T-helper 2 cell (primary cell): Measurements from ENCODE around the gene CDH2.

ENCODE experiments used
- DNase-seq, 5 experiments: peaks; one replicate each; pipeline versions ENCODE4 v3.0.0 to v3.0.0-alpha.2; 2012 to 2022

CDH2 gene

DNA sequence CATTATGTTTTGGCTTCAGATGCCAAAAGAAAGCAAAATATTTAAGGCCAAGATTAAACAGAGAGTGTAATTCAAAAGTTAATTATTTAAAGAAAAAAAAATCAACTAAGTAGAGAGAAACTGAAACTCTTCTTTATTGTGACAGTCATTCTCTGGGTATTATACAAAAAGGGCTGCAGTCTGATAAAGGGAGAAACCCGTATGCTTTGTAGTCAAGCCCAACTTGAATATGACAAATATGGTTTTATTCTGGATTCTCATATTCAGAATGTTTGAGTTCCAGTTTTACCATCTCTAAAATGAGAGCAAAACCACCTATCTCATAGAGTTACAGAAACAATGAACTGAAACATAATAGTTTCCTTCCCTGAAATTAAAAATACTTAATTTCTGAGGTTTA is 8.2 kb downstream of the CDH2 start:
- DNase-seq = no peak

GRCh38 chr18:28167835-28168349 is 9.0 kb downstream of the CDH2 start:
- no peak for DNase-seq

GRCh38 chr18:28164771-28165483 is 12.0 kb downstream of the CDH2 start:
- DNase-seq = no peak

DNA sequence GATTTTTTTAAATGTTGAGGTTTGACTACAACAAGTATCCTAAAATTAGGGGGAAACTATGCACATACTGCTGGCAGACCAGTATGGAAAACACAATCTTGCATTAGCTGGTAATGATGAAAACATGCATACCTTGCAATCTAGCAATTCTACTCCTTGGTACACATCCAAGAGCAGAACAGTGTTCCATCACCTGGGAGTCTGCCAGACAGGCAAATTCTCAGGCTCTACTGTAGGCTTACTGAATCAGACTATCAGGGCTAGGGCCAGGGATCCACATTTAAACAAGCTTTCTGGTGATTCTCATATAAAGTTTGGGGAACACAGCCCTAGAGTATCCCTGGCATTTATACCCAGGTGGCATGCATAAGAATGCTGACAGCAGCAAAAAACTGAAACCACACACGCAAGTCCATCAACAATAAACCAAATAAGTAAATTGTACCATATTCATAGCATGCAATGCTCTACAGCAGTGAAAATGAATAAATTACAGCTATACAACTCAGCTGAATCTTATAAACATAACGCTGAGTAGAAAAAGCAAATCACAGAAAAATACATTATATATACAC is 13.6 kb downstream of the CDH2 start:
- no peak for DNase-seq

DNA sequence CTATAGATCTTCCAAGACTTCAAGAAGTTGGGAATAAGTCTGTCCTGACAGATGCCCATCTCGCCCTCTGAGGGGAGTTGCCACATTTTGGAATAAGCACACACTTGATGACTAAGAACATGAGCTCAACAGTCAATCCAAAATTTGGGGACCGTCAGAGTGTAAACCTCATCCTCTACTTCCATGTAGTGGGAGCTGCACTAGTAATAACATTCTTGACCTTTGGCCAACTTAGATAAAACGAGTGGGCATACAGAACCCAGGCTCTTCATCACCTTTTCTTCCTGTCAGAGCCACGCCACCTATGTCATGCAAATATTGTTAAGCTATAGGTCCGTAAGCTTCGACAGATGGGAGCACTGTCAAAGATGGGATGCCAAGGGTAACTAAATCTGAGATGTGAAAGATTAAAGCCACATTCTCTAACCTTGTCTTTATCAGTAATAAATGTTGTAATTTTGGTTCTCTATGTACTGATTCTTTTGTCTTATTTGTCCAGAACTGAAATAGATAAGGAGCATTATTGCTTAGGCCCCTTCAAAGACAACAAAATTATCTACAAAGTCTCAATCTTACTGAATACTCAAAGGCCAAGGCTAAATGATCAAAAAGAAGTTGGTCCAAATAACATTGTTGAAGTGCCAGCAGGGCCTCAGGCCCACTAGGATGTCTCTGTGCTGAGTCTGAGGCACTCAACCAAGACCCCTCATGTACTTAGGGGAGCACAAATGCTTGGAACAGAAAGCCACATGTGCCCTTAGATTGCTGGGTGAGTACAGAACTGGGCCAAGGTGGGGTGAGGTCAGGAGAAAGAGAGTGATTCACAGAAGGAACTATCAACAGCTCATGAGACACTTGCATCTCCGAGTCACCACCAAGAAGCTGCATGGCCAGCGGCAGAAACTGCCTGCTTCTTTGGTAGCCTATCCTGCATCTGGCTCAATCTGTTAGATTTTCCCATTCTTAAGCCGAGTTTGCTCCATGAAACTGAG is 15.0 kb downstream of the CDH2 start:
- no peak for DNase-seq

GRCh38 chr18:28159055-28159454 is 17.9 kb downstream of the CDH2 start:
- no peak for DNase-seq

DNA sequence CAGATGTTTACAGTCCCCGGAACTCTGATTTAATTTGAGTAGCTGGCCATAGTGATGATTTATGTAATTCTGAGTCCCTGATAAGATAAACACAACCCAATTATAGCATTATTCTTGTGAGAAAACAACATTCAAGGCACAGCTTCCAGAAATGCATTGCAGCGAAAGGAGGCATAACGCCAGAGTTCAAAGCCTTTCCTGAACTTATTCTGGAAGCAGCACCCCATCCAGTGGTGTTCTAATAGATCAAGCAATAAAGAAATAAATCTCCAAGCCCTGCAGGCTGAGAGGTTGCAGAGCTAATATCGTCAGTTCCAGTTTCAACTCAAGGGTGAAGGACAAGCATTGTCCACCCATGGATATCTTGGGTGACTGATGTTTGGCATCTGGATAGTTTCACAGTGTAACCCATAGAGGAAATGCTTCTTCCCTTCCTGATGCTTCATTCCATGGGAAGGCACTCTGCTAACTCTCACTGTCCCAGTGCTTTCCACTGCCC is 18.8 kb downstream of the CDH2 start:
- DNase-seq = no peak

DNA sequence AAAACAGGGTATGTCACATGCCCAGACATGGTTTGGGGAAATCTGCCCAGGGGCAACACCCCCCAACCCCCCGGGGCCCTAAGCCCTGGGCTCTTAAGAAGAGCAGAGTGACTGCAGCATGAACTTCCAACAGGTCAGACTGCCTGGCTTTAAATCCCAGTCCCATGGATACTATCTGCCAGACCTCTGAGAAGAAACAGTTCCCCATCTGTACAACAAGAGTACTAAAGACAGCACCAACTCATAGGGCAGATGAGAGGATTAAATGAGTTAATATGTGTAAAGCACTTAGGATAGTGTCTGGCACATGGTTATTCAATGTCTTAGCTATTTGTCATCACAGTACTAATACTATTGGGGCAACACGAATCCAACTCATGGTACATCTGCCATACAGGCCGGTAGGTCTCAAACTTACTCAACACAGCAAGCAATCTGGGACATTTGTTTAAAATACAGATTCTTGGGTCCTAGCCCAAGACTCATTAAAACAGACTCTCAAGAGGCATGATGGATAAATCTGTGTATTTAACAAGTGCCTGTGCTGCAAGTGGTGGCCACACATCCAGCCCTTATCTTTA is 23.4 kb downstream of the CDH2 start:
- DNase-seq = no peak

GRCh38 chr18:28152754-28153153 is 24.2 kb downstream of the CDH2 start:
- DNase-seq = no peak

DNA sequence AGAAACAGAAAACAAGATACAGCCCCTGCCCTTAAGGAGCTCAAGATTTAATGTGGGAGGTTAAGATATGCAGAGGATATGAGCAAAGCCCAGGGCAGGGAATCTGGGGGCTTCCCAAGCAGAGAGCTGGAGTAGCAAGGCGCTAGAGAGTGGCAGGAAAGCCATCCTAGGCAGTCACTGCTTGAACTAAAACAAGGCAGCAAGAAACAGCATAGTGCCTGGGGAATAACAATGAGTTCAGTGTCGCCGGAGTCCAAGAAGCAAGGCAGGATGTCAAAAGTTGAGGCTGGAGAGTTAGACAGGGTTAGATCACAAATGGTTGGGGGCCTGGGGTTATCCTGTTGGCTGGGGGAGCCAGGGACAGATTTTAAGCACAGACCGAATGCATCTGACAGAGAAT is 24.6 kb downstream of the CDH2 start:
- DNase-seq = no peak

DNA sequence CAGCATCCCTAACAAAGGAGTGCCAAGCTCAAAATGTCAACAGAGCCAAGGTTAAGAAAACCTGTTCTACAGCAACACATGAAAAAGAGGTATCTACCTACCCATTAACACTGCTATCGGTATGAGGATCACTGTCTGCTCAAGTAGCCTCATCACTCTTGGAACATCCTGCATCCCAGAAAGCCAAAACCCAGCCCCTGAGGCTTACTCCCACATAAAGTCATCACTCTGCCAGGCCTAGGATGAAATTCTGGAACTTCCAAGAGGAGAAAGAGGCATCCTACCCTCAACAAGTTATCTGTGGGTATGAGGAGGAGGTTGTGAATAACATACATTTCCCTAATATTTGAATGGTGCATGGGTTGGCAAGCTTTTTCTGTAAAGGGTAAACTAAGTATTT is 25.5 kb downstream of the CDH2 start:
- no peak for DNase-seq

DNA sequence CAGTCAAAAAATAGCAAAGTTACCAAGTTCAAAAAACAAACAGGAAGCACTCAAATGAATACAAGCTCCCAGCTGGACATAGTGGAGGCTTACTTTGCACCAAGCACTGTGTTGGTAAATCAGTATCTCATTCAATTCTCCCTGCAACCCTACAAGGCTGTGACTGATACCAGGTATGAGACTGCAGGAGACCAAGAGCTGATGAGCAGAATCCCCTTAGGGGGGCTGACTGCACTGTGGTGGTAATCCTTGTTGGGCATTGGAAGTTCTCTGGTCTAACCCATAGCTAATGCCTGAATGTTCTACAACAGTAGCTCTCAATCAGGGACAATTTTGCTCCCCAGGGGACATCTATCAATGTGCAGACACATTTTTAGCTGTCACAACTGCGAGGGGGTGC is 26.0 kb downstream of the CDH2 start:
- DNase-seq = no peak

DNA sequence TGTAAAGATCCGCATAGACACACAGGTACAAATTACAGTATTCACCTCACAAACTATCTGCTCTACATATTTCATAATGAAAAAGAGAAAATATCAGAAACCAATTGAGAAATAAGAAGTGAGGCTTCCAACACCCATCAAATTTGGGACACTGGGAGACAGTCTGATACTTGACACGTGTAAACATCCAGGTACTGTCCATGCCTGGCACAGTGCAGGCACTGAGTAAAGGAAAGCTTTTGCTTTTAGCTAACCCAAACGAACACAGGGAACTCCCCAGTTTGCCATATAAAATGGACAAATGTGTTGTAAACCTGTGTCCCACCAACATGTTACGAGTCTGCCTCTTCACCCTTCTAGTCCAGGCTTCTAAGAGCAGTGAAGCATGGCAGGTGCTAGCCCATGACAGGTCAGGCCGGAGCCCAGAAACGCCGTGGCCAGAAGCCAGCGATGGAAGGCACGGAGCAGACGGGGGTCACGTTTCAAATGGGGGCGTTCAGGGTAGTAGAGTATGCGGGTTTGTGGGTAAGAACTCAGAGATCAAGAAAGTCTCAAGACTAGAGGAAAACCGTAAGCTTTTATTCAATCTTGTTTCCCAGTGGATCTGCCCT is 27.0 kb downstream of the CDH2 start:
- no peak for DNase-seq

DNA sequence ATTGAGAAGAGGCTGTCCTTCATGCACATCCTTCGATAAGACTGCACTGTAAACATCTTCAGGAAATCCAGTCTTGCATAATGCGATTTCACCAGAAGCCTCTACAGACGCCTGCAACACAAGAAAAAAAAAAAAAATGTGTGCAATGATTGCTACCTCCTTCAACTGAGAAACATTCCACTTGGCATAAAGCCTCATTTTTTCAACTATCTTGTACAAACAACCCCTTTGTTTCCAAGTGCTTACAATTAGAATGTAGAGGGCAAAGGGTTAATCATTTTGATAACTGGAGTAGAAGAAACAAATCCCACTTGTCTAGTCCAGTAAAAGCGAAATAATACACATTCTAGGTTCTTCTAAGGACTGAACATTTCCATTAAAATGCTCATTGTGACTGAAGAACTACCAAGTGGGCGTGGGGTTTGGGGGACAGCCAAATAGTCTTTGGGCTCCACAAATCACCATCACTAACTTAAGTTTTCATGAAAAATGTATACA is 29.2 kb downstream of the CDH2 start:
- DNase-seq = no peak

- DNase-seq = no peak
Measured at GRCh38 chr18:28143725-28144124, 33.2 kb downstream of the CDH2 start.

- no peak for DNase-seq
Measured at GRCh38 chr18:28138816-28139215, 38.1 kb downstream of the CDH2 start.

DNA sequence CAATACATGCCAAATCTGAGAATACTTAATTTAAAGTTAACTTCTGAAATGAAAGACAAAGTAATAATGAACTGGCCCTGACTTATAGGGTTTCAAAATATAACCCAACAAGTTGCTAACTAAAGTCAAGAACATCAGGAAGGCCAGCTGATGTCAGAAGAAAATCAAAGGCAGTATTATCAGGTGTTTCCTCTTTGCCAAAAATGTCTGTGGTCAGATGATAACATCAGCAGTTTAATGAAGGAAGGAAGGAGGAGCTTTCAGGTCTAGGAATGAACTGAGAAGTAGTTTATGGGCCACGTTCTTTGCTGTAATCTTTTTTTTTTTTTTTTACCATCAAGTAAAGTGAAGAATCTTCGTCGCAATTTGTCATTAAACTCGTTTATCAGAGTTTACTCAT is 40.9 kb downstream of the CDH2 start:
- DNase-seq = no peak

- no peak for DNase-seq
Measured at GRCh38 chr18:28134774-28135173, 42.2 kb downstream of the CDH2 start.

- no peak for DNase-seq
Measured at GRCh38 chr18:28132084-28132483, 44.8 kb downstream of the CDH2 start.

DNA sequence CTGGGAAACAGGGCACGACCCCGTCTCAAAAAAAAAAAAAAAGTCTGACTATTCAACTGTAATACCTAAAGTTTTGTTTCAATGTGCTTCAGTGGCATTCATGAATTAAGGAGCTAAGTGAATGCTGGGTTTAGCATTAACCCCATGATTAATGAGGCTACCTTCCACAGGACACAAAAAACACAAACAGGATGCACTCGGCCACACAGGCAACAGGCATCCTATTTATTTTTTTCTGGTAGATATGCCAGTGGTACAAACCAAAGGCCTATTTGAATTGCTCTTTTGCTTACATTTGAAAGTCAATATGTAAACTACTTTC is 48.3 kb downstream of the CDH2 start:
- no peak for DNase-seq

GRCh38 chr18:28127763-28128658 is 48.9 kb downstream of the CDH2 start:
- no peak for DNase-seq
